HG03135 (cell line): ENCODE data around the gene RASGRF1.

Experiments used
- ATAC-seq: cut with Tn5 transposase; IDR thresholded peaks from one replicate; pipeline ENCODE4 v1.9.1; 2021; ENCODE audit warnings: mild to moderate bottlenecking, moderate library complexity; ENCODE audit not compliant: unreplicated experiment

RASGRF1 gene

GRCh38 chr15:79067072-79067833 is 23.3 kb downstream of the RASGRF1 start:
- ATAC-seq: no peak

DNA sequence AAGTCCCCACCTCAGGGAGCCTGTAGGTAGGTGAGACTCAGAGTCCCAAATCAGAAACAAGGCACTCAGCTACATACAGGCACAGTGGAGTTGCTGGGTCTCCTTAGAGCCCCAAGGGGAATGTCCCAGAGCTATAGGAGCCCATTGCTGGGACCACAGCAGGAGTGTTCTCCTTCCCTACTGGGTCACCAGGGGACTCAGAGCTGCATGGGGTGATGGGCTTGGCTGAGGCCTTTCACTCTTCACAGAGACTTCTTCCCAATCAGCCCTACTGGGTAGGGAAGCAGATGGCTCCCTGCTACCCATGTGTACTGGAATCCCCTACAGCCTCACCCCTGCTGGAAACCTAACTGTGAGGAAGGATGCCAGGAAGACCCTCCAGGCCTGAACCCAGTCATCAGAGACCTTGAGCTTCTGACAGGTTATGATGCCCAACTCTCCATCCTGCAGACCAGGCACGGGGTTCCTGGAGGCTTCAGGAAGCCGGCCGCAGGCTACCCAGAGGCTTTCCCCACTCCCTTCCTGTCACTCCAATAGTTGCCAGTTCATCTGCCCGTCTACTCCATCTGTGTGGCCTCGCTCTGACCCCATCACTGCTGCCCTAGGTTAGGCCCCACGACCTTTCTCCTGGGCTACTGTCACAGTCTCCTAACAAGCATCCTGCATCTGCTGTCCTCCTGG is 24.0 kb downstream of the RASGRF1 start:
- ATAC-seq: no peak

DNA sequence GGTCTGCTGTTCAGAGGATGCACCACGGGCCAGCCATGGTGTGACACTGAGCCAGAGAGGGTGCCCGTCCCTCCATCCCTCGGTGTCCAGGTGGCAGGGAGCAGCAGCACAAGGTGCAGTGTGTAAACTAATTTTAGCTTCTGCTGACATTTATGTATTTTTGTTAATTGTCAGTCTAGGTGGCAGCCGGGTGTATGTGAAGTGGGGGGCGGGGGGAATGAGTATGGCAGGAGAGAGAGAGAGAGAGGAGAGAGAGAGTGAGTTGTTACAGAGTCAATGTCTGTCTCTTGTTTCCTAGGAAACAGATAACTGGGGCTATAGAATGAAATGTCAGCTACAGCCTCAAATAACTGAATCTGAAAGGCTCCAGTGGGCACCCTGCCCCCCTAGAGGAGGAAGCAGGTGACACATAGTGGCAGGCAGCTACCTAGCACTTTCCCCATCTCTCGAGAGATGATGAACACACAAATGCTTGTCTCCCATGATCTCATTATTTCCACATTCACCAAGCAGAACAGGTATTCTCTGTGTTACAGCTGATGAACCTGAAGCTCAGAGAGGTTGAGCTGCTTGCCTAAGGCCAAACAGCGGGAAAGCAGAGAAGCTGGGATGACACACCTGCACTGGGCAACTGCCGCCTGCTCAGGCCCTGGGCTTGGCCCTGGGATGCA is 24.7 kb downstream of the RASGRF1 start:
- no peak for ATAC-seq

DNA sequence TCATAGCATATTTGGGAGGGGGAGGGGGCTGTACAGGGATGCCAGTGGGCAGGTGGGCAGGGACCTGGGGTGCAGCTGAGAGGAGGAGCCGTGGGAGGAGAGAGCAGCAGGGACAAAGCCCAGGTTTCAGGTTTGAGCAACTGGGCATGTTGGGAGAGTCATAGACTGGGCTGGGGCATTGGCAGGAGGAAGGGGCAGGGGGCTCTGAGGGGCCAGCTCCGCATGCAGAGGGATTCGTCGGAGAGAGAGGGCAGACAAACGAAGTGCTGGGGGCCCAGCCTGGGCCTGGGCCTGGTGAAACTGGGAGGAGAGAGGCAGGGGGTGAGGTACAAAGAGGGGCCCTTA is 25.2 kb downstream of the RASGRF1 start:
- ATAC-seq: no peak

DNA sequence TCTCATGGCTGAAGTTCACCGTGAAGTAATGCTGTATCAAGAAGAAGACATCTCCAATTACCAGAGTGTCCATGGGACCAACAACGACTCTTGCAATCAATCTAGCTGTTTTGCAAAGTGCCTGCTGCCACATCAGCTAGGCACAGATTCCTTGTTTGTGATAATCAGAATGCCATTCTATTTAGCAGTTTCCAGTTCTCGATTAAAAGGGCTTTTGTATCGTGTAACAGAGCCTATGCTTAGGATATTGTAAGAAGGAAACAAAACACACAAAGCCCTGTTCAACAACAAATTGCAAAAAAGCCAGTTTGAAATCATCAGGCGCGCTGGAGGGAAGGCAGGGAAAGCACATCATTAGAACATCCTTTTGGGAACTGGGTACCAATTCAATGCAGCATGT is 26.1 kb downstream of the RASGRF1 start:
- ATAC-seq: no peak

DNA sequence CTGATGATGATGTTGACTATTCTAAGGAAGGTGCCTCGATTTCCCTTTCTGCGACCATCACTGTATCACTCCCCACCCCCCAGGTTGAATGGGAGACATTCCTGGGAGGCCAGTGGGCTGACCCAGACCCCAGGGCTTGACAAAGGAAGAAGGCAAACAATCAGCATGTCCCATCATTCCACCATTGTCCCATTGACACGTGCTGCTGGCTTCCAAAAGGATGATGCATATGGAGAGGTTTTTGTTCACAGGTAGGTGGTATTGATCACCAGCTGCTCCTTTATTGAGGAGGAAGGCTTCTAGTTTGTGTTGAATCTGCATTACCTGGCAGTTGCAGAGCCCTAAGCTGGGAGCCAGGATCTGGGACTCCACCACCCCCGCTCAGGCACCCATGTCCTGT is 30.4 kb downstream of the RASGRF1 start:
- ATAC-seq: no peak

- ATAC-seq: no peak
Observed at GRCh38 chr15:79059081-79059572, 31.5 kb downstream of the RASGRF1 start.

DNA sequence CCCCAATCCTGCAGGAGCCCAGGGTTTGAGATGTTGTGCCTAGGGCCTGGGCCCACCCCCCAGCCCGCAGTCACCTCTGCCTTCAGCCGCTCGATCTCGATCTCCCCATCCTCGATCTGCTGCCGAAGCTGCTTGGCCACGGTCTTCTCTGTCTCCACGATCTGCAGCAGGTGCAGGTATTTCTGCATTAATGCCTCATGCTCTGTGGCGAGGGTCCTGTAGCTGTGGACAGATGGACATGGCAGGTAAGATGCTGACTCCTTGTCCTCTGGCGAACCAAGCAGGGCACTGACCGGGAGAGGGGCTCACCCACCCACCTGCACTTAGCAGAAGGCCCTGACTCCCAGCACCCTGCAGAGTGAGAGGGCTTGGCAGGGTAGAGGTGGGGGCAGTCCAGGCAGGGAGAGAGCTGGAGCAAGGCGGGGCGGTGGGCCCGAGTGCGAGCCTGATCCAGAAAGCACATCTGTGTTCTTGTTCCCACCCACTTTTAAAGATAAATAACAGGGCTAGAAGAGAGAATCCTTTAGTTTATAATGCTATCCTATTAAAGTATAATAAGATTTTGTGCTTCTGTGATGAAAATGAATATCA is 32.2 kb downstream of the RASGRF1 start:
- ATAC-seq: no peak

GRCh38 chr15:79057050-79057449 is 33.5 kb downstream of the RASGRF1 start:
- no peak for ATAC-seq

- ATAC-seq: no peak
Observed at GRCh38 chr15:79054350-79054749, 36.2 kb downstream of the RASGRF1 start.

GRCh38 chr15:79053894-79054293 is 36.7 kb downstream of the RASGRF1 start:
- ATAC-seq: no peak

DNA sequence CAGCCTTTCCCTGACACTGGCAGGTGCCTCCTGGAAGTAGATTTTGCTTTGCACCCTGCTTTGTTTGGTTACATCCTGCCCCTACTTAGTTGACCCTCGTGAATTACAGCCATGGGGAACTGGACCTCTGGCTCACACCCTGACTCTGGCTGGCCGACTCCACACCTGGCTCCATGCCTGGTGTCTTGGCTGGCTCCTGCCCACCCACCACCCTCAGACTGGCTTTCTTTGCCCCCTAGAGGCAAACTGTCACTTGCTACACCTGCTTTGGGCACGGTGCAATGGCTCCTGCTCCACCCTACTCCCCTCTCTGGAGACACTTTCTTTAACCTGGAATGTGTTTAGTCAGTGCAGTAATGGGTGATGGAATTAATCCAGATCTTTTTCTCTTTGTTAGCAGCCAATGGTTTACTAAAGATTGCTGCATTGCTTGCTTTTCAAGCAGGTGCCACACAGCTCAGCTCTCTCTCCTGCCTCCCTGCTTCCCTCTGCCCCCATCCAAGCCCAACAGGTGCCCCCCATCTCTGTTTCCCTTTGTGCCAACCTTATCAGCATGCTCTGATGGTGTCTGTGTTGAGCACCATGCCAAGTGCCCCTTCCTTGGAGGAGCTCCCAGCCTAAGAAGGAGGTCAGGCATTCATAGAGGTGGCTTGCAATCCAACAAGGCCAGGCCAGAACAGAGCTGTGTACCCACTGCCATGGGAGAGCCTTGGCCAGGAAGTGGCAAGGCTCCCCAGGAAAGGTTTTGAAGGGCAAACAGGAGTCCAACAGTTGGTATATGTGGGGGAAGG is 38.4 kb downstream of the RASGRF1 start:
- no peak for ATAC-seq

- no peak for ATAC-seq
Observed at GRCh38 chr15:79051029-79051428, 39.6 kb downstream of the RASGRF1 start.

DNA sequence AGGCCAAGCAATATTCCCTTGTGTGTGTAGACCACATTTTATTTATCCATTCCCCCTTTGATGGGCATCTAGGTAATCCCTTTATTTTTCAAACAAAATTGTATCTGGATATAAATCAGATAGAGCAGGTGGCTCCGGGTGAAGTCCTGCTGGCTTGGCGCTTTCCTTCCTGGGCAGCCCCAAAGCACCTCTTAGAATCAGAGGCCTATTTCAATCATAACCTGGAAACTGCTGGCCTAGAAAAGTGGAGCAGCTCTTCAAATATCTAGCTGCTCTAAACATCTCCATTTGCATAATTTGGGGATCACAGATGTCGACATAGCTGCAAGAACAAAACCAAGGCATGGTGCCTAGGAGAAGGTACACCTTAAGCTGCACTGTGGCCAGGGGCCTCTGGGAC is 40.2 kb downstream of the RASGRF1 start:
- no peak for ATAC-seq

DNA sequence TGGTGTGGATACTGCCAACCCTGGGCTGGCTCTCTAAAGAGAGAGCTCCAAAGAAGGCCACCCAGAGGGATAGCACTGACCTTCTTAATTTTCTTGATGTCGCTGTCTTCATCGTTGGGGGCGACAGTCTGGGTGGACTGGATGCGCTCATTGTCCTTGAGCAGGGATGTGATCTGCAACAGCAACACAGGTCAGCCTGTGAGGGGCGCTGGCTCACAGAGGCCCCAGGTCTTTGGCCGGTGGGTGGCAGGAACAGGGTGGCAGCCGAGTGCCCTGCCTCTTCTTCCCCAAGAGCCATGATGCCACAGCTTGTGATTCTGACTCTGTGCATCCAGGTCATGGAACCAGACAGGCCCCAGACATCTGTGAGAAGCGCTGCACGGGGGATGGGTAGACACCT is 41.2 kb downstream of the RASGRF1 start:
- ATAC-seq: no peak

GRCh38 chr15:79047676-79048439 is 42.7 kb downstream of the RASGRF1 start:
- no peak for ATAC-seq

- no peak for ATAC-seq
Observed at GRCh38 chr15:79046691-79047404, 43.7 kb downstream of the RASGRF1 start.

- ATAC-seq: no peak
Observed at GRCh38 chr15:79045041-79045440, 45.5 kb downstream of the RASGRF1 start.

- ATAC-seq: no peak
Observed at GRCh38 chr15:79042213-79042928, 48.2 kb downstream of the RASGRF1 start.
